Measurements from ENCODE around the gene CHST13.
A peak's percentile ranks its signal among the peaks of the same experiment; 100 is the strongest.

DNA sequence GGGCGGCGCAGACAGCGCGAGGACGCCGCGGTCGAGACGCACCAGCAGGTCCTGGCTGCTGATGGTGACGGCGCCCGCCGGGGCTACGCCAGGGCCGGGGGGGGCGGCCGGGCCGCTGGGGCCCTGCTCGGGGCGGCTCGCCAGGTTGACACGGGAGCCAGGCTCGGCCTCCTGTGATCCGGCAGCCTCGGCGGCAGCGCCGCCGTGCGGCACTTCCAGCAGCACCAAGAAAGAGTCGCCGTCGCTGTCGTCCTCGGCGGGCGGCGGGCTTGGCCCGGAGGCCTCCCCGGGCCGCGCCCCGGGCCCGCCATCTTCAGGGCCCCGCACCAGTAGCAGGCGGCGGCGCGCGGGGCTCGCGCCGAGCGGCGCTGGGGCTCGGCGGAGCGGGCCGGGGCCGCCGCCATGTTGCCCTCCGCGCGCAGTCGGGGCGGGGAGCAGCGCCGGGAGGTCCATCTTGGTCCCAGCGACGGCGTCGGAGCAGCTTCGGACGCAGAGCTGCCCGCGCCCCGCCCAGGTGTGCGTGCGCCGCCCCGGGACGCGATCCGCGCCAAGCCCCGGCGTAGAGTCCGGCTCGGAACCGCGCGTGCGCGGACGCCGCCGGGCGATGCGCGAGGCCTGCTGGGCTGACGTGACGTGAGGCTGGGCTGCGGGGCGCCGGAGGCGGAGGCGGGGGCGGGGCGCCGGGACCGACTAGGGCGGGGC lies 48.4 kb upstream of the CHST13 start, which contains the start of gene ZXDC:
- TF ChIP-seq, protein P1, sequence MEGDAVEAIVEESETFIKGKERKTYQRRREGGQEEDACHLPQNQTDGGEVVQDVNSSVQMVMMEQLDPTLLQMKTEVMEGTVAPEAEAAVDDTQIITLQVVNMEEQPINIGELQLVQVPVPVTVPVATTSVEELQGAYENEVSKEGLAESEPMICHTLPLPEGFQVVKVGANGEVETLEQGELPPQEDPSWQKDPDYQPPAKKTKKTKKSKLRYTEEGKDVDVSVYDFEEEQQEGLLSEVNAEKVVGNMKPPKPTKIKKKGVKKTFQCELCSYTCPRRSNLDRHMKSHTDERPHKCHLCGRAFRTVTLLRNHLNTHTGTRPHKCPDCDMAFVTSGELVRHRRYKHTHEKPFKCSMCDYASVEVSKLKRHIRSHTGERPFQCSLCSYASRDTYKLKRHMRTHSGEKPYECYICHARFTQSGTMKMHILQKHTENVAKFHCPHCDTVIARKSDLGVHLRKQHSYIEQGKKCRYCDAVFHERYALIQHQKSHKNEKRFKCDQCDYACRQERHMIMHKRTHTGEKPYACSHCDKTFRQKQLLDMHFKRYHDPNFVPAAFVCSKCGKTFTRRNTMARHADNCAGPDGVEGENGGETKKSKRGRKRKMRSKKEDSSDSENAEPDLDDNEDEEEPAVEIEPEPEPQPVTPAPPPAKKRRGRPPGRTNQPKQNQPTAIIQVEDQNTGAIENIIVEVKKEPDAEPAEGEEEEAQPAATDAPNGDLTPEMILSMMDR (conservative IDR thresholded peaks at IDR 0.05 in 1 of 2, IDR thresholded peaks at IDR 0.05 in 1 of 2; ENCODE audit: extremely low read depth in 1 of 2, insufficient read depth in 1 of 2, low read depth in 1 of 2, low read length in 2 of 2), result peak; percentile 9 to 60
- TF ChIP-seq EZH2 (IDR thresholded peaks at IDR 0.05; ENCODE audit: borderline replicate concordance, low read length), result no peak
